Measurements from ENCODE around the gene ABL1. TPM values are rescaled to one million over a fixed set of nuclear protein-coding genes. Genes with fewer than 3 reads are reported as not detected.

The ABL1 gene
- polyA plus RNA-seq, 1 of the 3 experiments (the other 2 are of a cell fraction) = 24.6 TPM

GRCh38 chr9:130864541-130864940 is 29.5 kb downstream of the ABL1 start:
- Histone ChIP-seq H3K79me2 (ENCODE audit: insufficient read depth) (peaks cover 97% of the 10 kb centered on the region), H3K27me3 (ENCODE audit: insufficient read depth) (no peaks in the 10 kb centered on the region), H3K9ac (no peak overlapping the region), H3K36me3 (replicated peaks in 1 of 2; ENCODE audit: control insufficient read depth in 1 of 2, insufficient read depth in 2 of 2, low read length in 1 of 2) (peaks cover 34 to 40% of the 10 kb centered on the region in 2 experiments), H3K4me2 (no peak overlapping the region), H2AFZ (ENCODE audit: low read depth) (no peak overlapping the region), H3K9me2 (no peaks in the 10 kb centered on the region), H3K4me3 (ENCODE audit: low read depth in 2 of 2, low read length in 1 of 2) (no peak overlapping the region), H3F3A (replicated peaks; ENCODE audit: insufficient read depth) (peaks cover 27% of the 10 kb centered on the region), H4K20me1 (ENCODE audit: insufficient read depth) (peaks cover 87% of the 10 kb centered on the region), H3K9me3 (no peaks in the 10 kb centered on the region), H3K27ac (ENCODE audit: low read depth in 2 of 2, low read length in 1 of 2) (0 out of 4 replicates have a peak overlapping the region, but pooled peaks of 1 of the 2 experiments have one; percentile 5), H3K4me1 (ENCODE audit: control insufficient read depth in 1 of 2, insufficient read depth in 2 of 2, low read depth in 1 of 2, low read length in 1 of 2) (peaks cover 9 to 20% of the 10 kb centered on the region in 2 experiments; a peak in 3 of 4 replicates)
- POLR2A ChIA-PET = no interaction called here
- WGBS (ENCODE audit: low lambda C conversion rate) = 92% methylated on average over 6 of the region's 6 CpGs
- CTCF ChIA-PET = interaction anchor here (0.7 to 10.3 kb wide), 25 partner anchors 12 to 242 kb away, joined by 3 to 177 read pairs (median 6); no protein-coding TSS in a partner anchor
- DNase-seq = no peak
- TF ChIP-seq, protein P1, sequence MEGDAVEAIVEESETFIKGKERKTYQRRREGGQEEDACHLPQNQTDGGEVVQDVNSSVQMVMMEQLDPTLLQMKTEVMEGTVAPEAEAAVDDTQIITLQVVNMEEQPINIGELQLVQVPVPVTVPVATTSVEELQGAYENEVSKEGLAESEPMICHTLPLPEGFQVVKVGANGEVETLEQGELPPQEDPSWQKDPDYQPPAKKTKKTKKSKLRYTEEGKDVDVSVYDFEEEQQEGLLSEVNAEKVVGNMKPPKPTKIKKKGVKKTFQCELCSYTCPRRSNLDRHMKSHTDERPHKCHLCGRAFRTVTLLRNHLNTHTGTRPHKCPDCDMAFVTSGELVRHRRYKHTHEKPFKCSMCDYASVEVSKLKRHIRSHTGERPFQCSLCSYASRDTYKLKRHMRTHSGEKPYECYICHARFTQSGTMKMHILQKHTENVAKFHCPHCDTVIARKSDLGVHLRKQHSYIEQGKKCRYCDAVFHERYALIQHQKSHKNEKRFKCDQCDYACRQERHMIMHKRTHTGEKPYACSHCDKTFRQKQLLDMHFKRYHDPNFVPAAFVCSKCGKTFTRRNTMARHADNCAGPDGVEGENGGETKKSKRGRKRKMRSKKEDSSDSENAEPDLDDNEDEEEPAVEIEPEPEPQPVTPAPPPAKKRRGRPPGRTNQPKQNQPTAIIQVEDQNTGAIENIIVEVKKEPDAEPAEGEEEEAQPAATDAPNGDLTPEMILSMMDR (IDR thresholded peaks at IDR 0.05) = no peak
- TF ChIP-seq NFIC (IDR thresholded peaks at IDR 0.05; ENCODE audit: borderline replicate concordance) = no peak
- no peak for TF ChIP-seq RAD21 (IDR thresholded peaks at IDR 0.05; ENCODE audit: low read length)
- no peak for TF ChIP-seq POLR2AphosphoS5 (IDR thresholded peaks at IDR 0.05; ENCODE audit: low read depth, low read length)
- no peak for TF ChIP-seq RFX5 (IDR thresholded peaks at IDR 0.05; ENCODE audit: low read length)
- TF ChIP-seq FOXJ3 (CRISPR knock-in tag; IDR thresholded peaks at IDR 0.05) = no peak
- no peak for TF ChIP-seq SIN3A (IDR thresholded peaks at IDR 0.05; ENCODE audit: borderline replicate concordance, low read depth, low read length)
- TF ChIP-seq, protein P2, sequence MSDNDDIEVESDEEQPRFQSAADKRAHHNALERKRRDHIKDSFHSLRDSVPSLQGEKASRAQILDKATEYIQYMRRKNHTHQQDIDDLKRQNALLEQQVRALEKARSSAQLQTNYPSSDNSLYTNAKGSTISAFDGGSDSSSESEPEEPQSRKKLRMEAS (IDR thresholded peaks at IDR 0.05; ENCODE audit: low read depth) = no peak
- TF ChIP-seq EZH2phosphoT487 (IDR thresholded peaks at IDR 0.05; ENCODE audit: borderline replicate concordance, low read depth) = no peak
- TF ChIP-seq, protein P3, sequence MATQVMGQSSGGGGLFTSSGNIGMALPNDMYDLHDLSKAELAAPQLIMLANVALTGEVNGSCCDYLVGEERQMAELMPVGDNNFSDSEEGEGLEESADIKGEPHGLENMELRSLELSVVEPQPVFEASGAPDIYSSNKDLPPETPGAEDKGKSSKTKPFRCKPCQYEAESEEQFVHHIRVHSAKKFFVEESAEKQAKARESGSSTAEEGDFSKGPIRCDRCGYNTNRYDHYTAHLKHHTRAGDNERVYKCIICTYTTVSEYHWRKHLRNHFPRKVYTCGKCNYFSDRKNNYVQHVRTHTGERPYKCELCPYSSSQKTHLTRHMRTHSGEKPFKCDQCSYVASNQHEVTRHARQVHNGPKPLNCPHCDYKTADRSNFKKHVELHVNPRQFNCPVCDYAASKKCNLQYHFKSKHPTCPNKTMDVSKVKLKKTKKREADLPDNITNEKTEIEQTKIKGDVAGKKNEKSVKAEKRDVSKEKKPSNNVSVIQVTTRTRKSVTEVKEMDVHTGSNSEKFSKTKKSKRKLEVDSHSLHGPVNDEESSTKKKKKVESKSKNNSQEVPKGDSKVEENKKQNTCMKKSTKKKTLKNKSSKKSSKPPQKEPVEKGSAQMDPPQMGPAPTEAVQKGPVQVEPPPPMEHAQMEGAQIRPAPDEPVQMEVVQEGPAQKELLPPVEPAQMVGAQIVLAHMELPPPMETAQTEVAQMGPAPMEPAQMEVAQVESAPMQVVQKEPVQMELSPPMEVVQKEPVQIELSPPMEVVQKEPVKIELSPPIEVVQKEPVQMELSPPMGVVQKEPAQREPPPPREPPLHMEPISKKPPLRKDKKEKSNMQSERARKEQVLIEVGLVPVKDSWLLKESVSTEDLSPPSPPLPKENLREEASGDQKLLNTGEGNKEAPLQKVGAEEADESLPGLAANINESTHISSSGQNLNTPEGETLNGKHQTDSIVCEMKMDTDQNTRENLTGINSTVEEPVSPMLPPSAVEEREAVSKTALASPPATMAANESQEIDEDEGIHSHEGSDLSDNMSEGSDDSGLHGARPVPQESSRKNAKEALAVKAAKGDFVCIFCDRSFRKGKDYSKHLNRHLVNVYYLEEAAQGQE (IDR thresholded peaks at IDR 0.05; ENCODE audit: low read depth, low read length) = no peak
- TF ChIP-seq TCF12 (IDR thresholded peaks at IDR 0.05) = no peak
- TF ChIP-seq CHD2 (IDR thresholded peaks at IDR 0.05; ENCODE audit: low read length, partially characterized antibody) = no peak
- no peak for TF ChIP-seq RCOR1 (IDR thresholded peaks at IDR 0.05; ENCODE audit: low read length)
- TF ChIP-seq EP300 (IDR thresholded peaks at IDR 0.05; ENCODE audit: borderline replicate concordance in 1 of 2, low read depth in 1 of 2, low read length in 1 of 2) = no peak
- TF ChIP-seq FOXM1 (IDR thresholded peaks at IDR 0.05; ENCODE audit: low read depth) = no peak
- TF ChIP-seq PBX3 (IDR thresholded peaks at IDR 0.05) = no peak
- no peak for TF ChIP-seq TEAD4 (IDR thresholded peaks at IDR 0.05; ENCODE audit: borderline replicate concordance, insufficient read depth)

All from SK-N-SH (cell line).